Thyroid gland (tissue), 4 donors: ENCODE results near the gene FBXL22.

Source experiments
- POLR2A ChIP-seq, 2 donors: fragments of 450-650 bp; IDR thresholded peaks; one replicate each; pipeline ENCODE4 v1.6.1; 2017; ENCODE audit warnings: antibody characterized with exemption in 2 of 2, mild to moderate bottlenecking in 2 of 2, moderate library complexity in 1 of 2
- TF ChIP-seq, protein P1 (sequence below), 6 experiments: fragments of 200-600 bp in 3 of 6; fragments of 450-650 bp in 3 of 6; sonication (generic) in 3 of 6; IDR thresholded peaks; one replicate each; pipeline ENCODE4 v1.5.1; 2016 to 2019; ENCODE audit warnings: antibody characterized with exemption in 6 of 6, mild to moderate bottlenecking in 2 of 6, inconsistent platforms in 1 of 6, moderate library complexity in 1 of 6

GRCh38 chr15:63608989-63609388 lies 11.8 kb downstream of the FBXL22 start:
- TF ChIP-seq, protein P1, sequence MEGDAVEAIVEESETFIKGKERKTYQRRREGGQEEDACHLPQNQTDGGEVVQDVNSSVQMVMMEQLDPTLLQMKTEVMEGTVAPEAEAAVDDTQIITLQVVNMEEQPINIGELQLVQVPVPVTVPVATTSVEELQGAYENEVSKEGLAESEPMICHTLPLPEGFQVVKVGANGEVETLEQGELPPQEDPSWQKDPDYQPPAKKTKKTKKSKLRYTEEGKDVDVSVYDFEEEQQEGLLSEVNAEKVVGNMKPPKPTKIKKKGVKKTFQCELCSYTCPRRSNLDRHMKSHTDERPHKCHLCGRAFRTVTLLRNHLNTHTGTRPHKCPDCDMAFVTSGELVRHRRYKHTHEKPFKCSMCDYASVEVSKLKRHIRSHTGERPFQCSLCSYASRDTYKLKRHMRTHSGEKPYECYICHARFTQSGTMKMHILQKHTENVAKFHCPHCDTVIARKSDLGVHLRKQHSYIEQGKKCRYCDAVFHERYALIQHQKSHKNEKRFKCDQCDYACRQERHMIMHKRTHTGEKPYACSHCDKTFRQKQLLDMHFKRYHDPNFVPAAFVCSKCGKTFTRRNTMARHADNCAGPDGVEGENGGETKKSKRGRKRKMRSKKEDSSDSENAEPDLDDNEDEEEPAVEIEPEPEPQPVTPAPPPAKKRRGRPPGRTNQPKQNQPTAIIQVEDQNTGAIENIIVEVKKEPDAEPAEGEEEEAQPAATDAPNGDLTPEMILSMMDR (IDR thresholded peaks at IDR 0.05): no peak
- peak in 1 of 2 donors; percentile 34 for TF ChIP-seq POLR2A (IDR thresholded peaks at IDR 0.05)
